Measurements from ENCODE around the gene PROK2. TPM values are rescaled to one million over a fixed set of nuclear protein-coding genes. Genes with fewer than 3 reads are reported as not detected.

Gene PROK2
- total RNA-seq, 8 experiments from 2014 or later: 0.16 to 0.62 (median 0.23) TPM; not detected in 3

GRCh38 chr3:71753701-71754609 is 31.0 kb downstream of the PROK2 start, which contains the start of gene GPR27:
Gene GPR27, plus strand, starts transcription at chr3:71753855. Its CDS starts 195 bp downstream, at chr3:71754050.
- Histone ChIP-seq H3K4me3 (peak within 1 kb of the TSS; percentile 55 to 83 (median 64)), H3K27ac (peak within 1 kb of the TSS; percentile 69 to 75), H3K4me1 (replicated peaks in 1 of 2) (peaks cover 13 to 14% of the 10 kb centered on the region in 2 donors)
- 0 to 3% (median 2%) methylated on average over 4 to 36 of the region's 131 CpGs; no CpG with 5 or more reads in 7 of the 10 experiments for WGBS, 10 experiments
- ATAC-seq (replicated peaks in 6 of 8): peak; percentile 65 to 90 (median 78)
- in situ Hi-C loops (cut with MboI; ENCODE audit: low pct_unique_long_range_greater_than_20kb in 2 of 9, low sequenced_read_pairs in 9 of 9, unreplicated experiment in 9 of 9): no loop called here

DNA sequence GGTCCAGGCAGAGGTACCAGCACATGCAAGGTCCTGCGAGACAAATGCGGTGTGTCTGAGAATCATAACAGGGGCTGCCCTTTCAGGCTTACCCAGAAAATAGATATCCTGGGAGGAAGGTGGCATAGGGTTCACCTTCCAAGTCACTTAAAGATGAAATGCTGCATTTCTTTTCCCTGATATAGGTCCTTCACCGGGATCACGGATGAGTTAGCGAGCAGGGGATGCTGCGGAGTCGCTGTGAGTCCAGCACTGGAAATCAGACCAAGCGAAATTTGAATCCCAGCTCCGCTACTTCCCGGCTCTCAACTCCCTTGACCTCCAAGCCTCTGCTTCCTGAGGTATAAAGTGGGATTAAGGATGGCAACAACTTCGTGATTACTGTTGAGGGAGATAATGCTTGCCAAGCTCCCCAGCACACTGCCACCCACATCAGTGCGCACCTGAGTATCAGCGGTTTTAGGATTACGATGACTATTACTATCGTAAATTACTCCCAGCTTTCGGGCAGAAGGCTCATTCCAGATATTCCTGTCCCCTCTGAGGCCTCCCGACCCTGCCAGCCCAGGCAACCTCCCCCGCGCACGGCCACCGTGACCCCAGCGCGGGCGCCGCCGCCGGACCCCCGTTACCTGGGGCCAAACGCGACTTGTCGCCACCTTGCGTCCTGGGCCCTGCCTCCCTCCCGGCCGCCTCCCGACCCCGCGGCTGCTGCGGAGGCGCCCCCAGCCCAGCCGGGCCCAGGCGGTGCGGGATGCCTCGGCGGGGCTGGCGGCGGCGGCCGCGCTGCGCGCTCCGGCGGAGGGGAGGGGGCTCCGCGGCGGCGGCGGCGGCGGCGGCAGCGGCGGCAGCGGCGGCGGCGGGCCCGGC is 31.9 kb downstream of the PROK2 start:
- peak overlapping the region; percentile 69 to 75 for H3K27ac ChIP-seq
- in situ Hi-C loops (cut with MboI; ENCODE audit: low pct_unique_long_range_greater_than_20kb in 2 of 9, low sequenced_read_pairs in 9 of 9, unreplicated experiment in 9 of 9): no loop called here
- WGBS, 10 experiments: 8 to 100% (median 45%) methylated on average over 1 to 15 of the region's 68 CpGs
- peak in 5 of 8 experiments; percentile 69 to 77 (median 75) for ATAC-seq (replicated peaks in 6 of 8)
- H3K4me3 ChIP-seq: peak overlapping the region; percentile 55 to 83 (median 64)
- H3K4me1 ChIP-seq (replicated peaks in 1 of 2): peaks cover 13 to 14% of the 10 kb centered on the region in 2 donors

DNA sequence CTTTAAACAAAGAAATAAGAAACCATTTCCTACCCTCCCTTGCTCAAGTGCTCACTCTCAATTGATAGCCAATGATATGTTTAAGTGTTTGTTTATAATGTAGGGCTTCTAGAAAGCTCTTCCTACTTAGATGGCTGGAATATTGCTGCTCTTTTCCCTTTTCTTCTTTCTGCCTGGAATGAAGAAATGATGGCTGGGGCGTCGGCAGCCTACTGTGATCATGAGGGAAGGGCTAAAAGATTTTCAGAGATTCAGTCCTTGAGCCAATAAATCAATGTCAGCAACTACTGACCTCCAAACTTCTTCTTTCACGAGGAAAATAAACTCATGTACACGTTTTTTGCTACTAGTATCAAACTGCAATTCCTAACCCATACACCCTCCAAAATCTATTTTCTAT is 33.3 kb downstream of the PROK2 start:
- WGBS, 10 experiments: 56 to 90% (median 76%) methylated on average over 2 to 4 of the region's 4 CpGs; no CpG with 5 or more reads in 2 of the 10 experiments
- no peak for ATAC-seq (replicated peaks in 6 of 8)
- H3K4me1 ChIP-seq (replicated peaks in 1 of 2): peaks cover 13 to 14% of the 10 kb centered on the region in 2 donors
- no peak overlapping the region for H3K27ac ChIP-seq
- H3K4me3 ChIP-seq: no peak overlapping the region
- in situ Hi-C loops (cut with MboI; ENCODE audit: low pct_unique_long_range_greater_than_20kb in 2 of 9, low sequenced_read_pairs in 9 of 9, unreplicated experiment in 9 of 9): no loop called here

- H3K27ac ChIP-seq: no peak overlapping the region
- WGBS, 10 experiments: 0 to 100% (median 73%) methylated on average over 1 to 3 of the region's 3 CpGs; no CpG with 5 or more reads in 3 of the 10 experiments
- no peaks in the 10 kb centered on the region for H3K4me1 ChIP-seq (replicated peaks in 1 of 2)
- H3K4me3 ChIP-seq: no peak overlapping the region
- in situ Hi-C loops (cut with MboI; ENCODE audit: low pct_unique_long_range_greater_than_20kb in 2 of 9, low sequenced_read_pairs in 9 of 9, unreplicated experiment in 9 of 9): no loop called here
- no peak for ATAC-seq (replicated peaks in 6 of 8)
Observed at GRCh38 chr3:71744738-71745137, 40.2 kb downstream of the PROK2 start.

GRCh38 chr3:71742621-71743020 is 42.3 kb downstream of the PROK2 start:
- H3K4me3 ChIP-seq: no peak overlapping the region
- ATAC-seq (replicated peaks in 6 of 8): no peak
- H3K4me1 ChIP-seq (replicated peaks in 1 of 2): no peaks in the 10 kb centered on the region
- in situ Hi-C loops (cut with MboI; ENCODE audit: low pct_unique_long_range_greater_than_20kb in 2 of 9, low sequenced_read_pairs in 9 of 9, unreplicated experiment in 9 of 9): no loop called here
- H3K27ac ChIP-seq: no peak overlapping the region
- WGBS, 10 experiments: 88 to 100% (median 100%) methylated on average over 1 of the region's 1 CpG; no CpG with 5 or more reads in 2 of the 10 experiments

GRCh38 chr3:71734881-71735280 is 50.1 kb downstream of the PROK2 start:
- ATAC-seq (replicated peaks in 6 of 8): no peak
- 0 to 80% (median 45%) methylated on average over 1 of the region's 1 CpG; no CpG with 5 or more reads in 2 of the 10 experiments for WGBS, 10 experiments
- in situ Hi-C loops (cut with MboI; ENCODE audit: low pct_unique_long_range_greater_than_20kb in 2 of 9, low sequenced_read_pairs in 9 of 9, unreplicated experiment in 9 of 9): no loop called here
- Histone ChIP-seq H3K27ac (no peak overlapping the region), H3K4me1 (replicated peaks in 1 of 2) (peaks cover 2 to 5% of the 10 kb centered on the region in 2 donors), H3K4me3 (no peak overlapping the region)

GRCh38 chr3:71733319-71733718 is 51.6 kb downstream of the PROK2 start:
- WGBS, 10 experiments: 76 to 100% (median 90%) methylated on average over 1 to 2 of the region's 2 CpGs; no CpG with 5 or more reads in 1 of the 10 experiments
- H3K4me1 ChIP-seq (replicated peaks in 1 of 2): peaks cover 15 to 18% of the 10 kb centered on the region in 2 donors
- H3K4me3 ChIP-seq: no peak overlapping the region
- no peak overlapping the region for H3K27ac ChIP-seq
- ATAC-seq (replicated peaks in 6 of 8): no peak
- in situ Hi-C loops (cut with MboI; ENCODE audit: low pct_unique_long_range_greater_than_20kb in 2 of 9, low sequenced_read_pairs in 9 of 9, unreplicated experiment in 9 of 9): no loop called here

DNA sequence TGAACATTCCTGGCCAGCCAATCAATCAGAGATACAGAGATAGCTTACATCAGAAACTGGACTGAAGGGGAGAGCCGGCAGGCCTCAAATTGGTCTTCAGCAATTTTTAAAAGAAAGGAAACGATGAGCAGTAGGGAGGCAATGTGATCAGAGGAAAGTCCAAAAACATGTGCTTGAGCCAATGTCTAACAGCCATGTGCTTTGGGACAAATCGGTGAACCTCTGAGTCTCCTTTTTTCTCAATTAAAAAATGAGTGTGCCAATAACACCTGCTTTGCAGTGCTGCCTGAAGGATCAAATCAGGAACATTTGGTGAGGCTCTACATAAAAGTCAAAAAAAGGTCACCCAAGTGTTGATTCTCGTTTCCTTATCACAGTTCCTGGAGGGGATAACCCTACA is 52.3 kb downstream of the PROK2 start:
- 58 to 100% (median 80%) methylated on average over 1 to 4 of the region's 4 CpGs; no CpG with 5 or more reads in 1 of the 10 experiments for WGBS, 10 experiments
- in situ Hi-C loops (cut with MboI; ENCODE audit: low pct_unique_long_range_greater_than_20kb in 2 of 9, low sequenced_read_pairs in 9 of 9, unreplicated experiment in 9 of 9): no loop called here
- no peak for ATAC-seq (replicated peaks in 6 of 8)

GRCh38 chr3:71728632-71729342 is 56.2 kb downstream of the PROK2 start:
- H3K27ac ChIP-seq: no peak overlapping the region
- peak in 5 of 8 experiments; percentile 17 to 36 (median 29) for ATAC-seq (replicated peaks in 6 of 8)
- WGBS, 10 experiments: 0 to 100% (median 5%) methylated on average over 1 to 4 of the region's 4 CpGs; no CpG with 5 or more reads in 4 of the 10 experiments
- H3K4me3 ChIP-seq: no peak overlapping the region
- peaks cover 13 to 22% of the 10 kb centered on the region in 2 donors for H3K4me1 ChIP-seq (replicated peaks in 1 of 2)
- in situ Hi-C loops (cut with MboI; ENCODE audit: low pct_unique_long_range_greater_than_20kb in 2 of 9, low sequenced_read_pairs in 9 of 9, unreplicated experiment in 9 of 9): no loop called here

More for the DNA sequence above, 52.3 kb downstream of the PROK2 start:
- Histone ChIP-seq H3K4me1 (replicated peaks in 1 of 2) (peaks cover 15 to 18% of the 10 kb centered on the region in 2 donors), H3K27ac (no peak overlapping the region), H3K4me3 (no peak overlapping the region)

GRCh38 chr3:71726146-71726545 is 58.8 kb downstream of the PROK2 start:
- 80 to 100% (median 100%) methylated on average over 1 to 8 of the region's 8 CpGs; no CpG with 5 or more reads in 1 of the 10 experiments for WGBS, 10 experiments
- Histone ChIP-seq H3K27ac (no peak overlapping the region), H3K4me3 (peak overlapping the region in 3 of 5 donors; percentile 65 to 99 (median 78)), H3K4me1 (replicated peaks in 1 of 2) (peaks cover 13 to 22% of the 10 kb centered on the region in 2 donors)
- ATAC-seq (replicated peaks in 6 of 8): no peak
- in situ Hi-C loops (cut with MboI; ENCODE audit: low pct_unique_long_range_greater_than_20kb in 2 of 9, low sequenced_read_pairs in 9 of 9, unreplicated experiment in 9 of 9): no loop called here

DNA sequence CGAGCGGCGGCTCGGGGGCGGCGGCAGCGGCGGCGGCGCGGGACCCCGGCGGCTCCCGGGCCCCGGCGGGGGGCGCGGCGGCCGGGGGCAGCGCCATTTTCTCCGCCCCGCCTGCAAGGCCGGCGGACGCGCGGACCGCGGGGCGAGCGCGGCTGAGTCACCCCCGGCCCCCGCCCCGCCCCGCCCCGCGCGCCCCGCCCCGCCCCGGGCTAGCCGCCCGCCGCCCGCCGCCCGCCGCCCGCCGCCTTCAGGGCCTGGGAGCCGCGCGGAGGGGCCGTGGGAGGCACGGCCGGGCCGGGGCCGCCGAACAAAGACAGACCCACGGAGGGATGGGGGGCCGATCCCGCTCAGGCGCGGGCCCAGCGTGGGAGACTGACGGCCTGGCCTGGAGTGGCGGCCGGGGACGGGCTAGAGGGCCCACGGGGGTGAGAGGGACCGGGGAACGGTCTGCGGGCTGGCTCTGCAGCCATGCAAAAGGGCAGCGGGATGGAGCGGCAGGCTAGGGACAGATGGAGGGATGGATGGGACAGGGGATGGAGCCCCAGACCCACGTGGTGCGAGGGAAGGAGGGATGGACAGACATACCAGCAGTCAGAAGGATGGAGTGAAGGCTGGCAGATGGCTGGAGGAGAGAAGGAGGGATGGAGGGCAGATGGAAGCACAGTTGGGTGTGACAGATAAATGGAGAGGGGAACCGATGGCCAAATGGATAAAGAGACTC is 59.5 kb downstream of the PROK2 start, which contains the start of gene EIF4E3:
TSS of gene EIF4E3 (minus strand) at position 132 of the 721 bp plus-strand sequence. CDS start at position 97, 35 bp downstream.
- peak; percentile 26 to 75 (median 68) for ATAC-seq (replicated peaks in 6 of 8)
- WGBS, 10 experiments: 7 to 80% (median 43%) methylated on average over 1 to 8 of the region's 80 CpGs; no CpG with 5 or more reads in 5 of the 10 experiments
- Histone ChIP-seq H3K27ac (peak within 1 kb of the TSS; percentile 42 to 75), H3K4me3 (peak within 1 kb of the TSS; percentile 65 to 99 (median 87)), H3K4me1 (replicated peaks in 1 of 2) (peaks cover 13 to 22% of the 10 kb centered on the region in 2 donors)
- in situ Hi-C loops (cut with MboI; ENCODE audit: low pct_unique_long_range_greater_than_20kb in 2 of 9, low sequenced_read_pairs in 9 of 9, unreplicated experiment in 9 of 9): no loop called here

Measured in motor neuron (in vitro differentiated cells).